HEK293 (cell line): ENCODE data around the gene TRIP4.

ENCODE experiments used
- CTCF ChIP-seq: fragments of 450-650 bp; formaldehyde crosslinking; IDR thresholded peaks from 2 replicates; pipeline ENCODE4 v1.5.1; 2016; ENCODE audit warnings: missing biosample characterization, missing genetic modification characterization
- HOXC10 ChIP-seq: sonication (generic); formaldehyde crosslinking; IDR thresholded peaks from 2 replicates; pipeline ENCODE4 v1.8.1; 2023; ENCODE audit warnings: mild to moderate bottlenecking, missing genetic modification reagents
- PRDM1 ChIP-seq: fragments of 450-650 bp; formaldehyde crosslinking; IDR thresholded peaks from 2 replicates; pipeline ENCODE4; 2016; ENCODE audit warnings: missing biosample characterization, missing genetic modification characterization
- REST ChIP-seq: fragments of 450-650 bp; formaldehyde crosslinking; IDR thresholded peaks from 2 replicates; pipeline ENCODE4 v1.5.1; 2016; ENCODE audit warnings: missing biosample characterization, missing genetic modification characterization
- ZNF391 ChIP-seq: fragments of 450-650 bp; formaldehyde crosslinking; IDR thresholded peaks from 2 replicates; pipeline ENCODE4 v1.5.1; 2016; ENCODE audit warnings: low read depth, missing biosample characterization, missing genetic modification characterization, borderline replicate concordance
- ZNF501 ChIP-seq: fragments of 450-650 bp; formaldehyde crosslinking; IDR thresholded peaks from 2 replicates; pipeline ENCODE4 v1.5.1; 2016; ENCODE audit warnings: missing biosample characterization, missing genetic modification characterization
- ZNF549 ChIP-seq: fragments of 450-650 bp; IDR thresholded peaks from 2 replicates; pipeline ENCODE4 v1.5.1; 2018; ENCODE audit warnings: missing biosample characterization, missing genetic modification characterization, mild to moderate bottlenecking, inconsistent platforms, moderate library complexity
- ZNF580 ChIP-seq: fragments of 450-650 bp; formaldehyde crosslinking; IDR thresholded peaks from 2 replicates; pipeline ENCODE4 v1.5.1; 2016; ENCODE audit warnings: missing biosample characterization, missing genetic modification characterization

- TF ChIP-seq CTCF (tag by site-specific recombination) (no peak), ZNF501 (no peak), REST (tag by site-specific recombination) (no peak), ZNF391 (tag by site-specific recombination) (no peak), HOXC10 (CRISPR knock-in tag) (no peak), ZNF580 (tag by site-specific recombination) (no peak), ZNF549 (tag by site-specific recombination) (no peak), PRDM1 (tag by site-specific recombination) (no peak)
These were observed 9.2 kb downstream of the TRIP4 start for GRCh38 chr15:64396789-64397188.
